Uterus (tissue), 4 donors: ENCODE data around the gene SRRM3. TPM values are rescaled to one million over a fixed set of nuclear protein-coding genes. Genes with fewer than 3 reads are reported as not detected.
"Not testable (repeated sequence)": the region's sequence is repeated elsewhere in the genome, so short reads cannot be mapped to it uniquely, and the experiment has no call there.

ENCODE experiments used
- DNase-seq, 2 donors: peaks; one replicate each; pipeline ENCODE4 v3.0.0-alpha.2; 2019 to 2020
- H3K27ac ChIP-seq, 2 donors: fragments of 200-600 bp; sonication (generic); 1 replicate in 1 of 2; 2 replicates in 1 of 2; pipeline ENCODE4 v1.5.1; 2016 to 2018
- H3K27me3 ChIP-seq, 2 donors: fragments of 200-600 bp; sonication (generic); one replicate each; pipeline ENCODE4 v1.5.1; 2018 to 2019; ENCODE audit warnings: control low read depth in 1 of 2
- H3K36me3 ChIP-seq, 2 donors: fragments of 200-600 bp; sonication (generic); one replicate each; pipeline ENCODE4 v1.5.1; 2019; ENCODE audit warnings: control low read depth in 1 of 2
- H3K4me1 ChIP-seq, 2 donors: fragments of 200-600 bp; sonication (generic); one replicate each; pipeline ENCODE4 v1.5.1; 2018 to 2019; ENCODE audit warnings: control low read depth in 1 of 2
- H3K4me3 ChIP-seq, 2 donors: fragments of 200-600 bp; sonication (generic); 1 replicate in 1 of 2; 2 replicates in 1 of 2; pipeline ENCODE4 v1.5.1; 2018 to 2019; ENCODE audit warnings: mild to moderate bottlenecking in 1 of 2
- H3K9me3 ChIP-seq, 2 donors: fragments of 200-600 bp; sonication (generic); one replicate each; pipeline ENCODE4 v1.5.1; 2019; ENCODE audit warnings: control low read depth in 1 of 2
- POLR2A ChIP-seq, 2 donors: fragments of 450-650 bp; IDR thresholded peaks; one replicate each; pipeline ENCODE4 v1.6.1; 2016; ENCODE audit warnings: antibody characterized with exemption in 2 of 2, mild to moderate bottlenecking in 1 of 2, moderate library complexity in 1 of 2
- intact Hi-C: fragments of 100-400 bp; cut with DNase I; formaldehyde crosslinking; loops from one replicate; pipeline ENCODE4 v1.15.1; 2023; ENCODE audit warnings: low total_unique reads
- total RNA-seq, 4 donors: library from RNA; depleted of rRNA in 3 of 4; stranded (reverse); fragments of >200 nt in 3 of 4; gene quantifications; one replicate each; pipeline versions ENCODE4 v1.1.0 to v1.2.4, GENCODE V29; 2014 to 2023
- TF ChIP-seq, protein P1 (sequence below), 4 experiments: fragments of 200-600 bp in 2 of 4; fragments of 450-650 bp in 2 of 4; sonication (generic) in 2 of 4; IDR thresholded peaks; one replicate each; pipeline ENCODE4 v1.5.1; 2016 to 2019; ENCODE audit warnings: antibody characterized with exemption in 4 of 4, mild to moderate bottlenecking in 2 of 4, moderate library complexity in 1 of 4
- donor health status: DM: yes; HTN: yes; CAD: no.

SRRM3 gene
- total RNA-seq, 4 donors from 2014 or later = 1.3 to 15.9 (median 6.0) TPM

DNA sequence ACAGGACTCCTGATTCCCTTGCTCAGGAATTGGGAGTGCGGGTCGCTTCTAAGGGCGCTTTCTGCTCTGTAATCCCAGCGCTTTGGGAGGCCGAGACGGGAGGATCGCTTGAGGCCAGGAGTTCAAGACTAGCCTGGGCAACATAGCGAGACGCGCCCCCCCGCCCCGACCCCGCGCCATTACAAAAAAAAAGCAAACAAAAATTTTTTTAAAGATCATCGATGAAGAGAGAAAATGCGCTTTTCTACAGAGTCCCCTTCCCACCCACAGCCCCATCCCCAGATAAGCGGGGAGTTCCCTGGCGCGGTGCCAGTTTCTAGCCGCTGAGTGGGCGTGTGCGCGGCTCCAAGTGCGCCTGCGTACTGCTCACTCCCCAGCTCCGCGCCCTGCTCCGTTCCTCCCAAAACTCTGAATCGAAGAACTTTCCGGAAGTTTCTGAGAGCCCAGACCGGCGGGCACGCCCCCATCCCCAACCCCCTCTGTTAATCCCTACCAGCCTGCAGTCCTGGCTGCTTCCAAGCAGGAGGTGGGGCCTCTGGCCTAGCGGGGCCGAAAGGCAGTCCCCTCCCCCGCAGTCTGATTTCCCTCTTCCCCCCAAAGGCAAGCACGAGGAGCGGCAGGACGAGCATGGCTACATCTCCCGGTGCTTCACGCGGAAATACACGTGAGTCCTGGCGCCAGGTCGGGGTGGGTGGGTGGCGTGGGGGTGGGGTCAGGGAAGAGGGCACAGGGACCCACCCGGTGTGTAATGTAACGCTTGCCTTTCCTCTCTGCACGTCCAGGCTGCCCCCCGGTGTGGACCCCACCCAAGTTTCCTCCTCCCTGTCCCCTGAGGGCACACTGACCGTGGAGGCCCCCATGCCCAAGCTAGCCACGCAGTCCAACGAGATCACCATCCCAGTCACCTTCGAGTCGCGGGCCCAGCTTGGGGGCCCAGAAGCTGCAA lies 101.8 kb downstream of the SRRM3 start:
- intact Hi-C loops = no loop called here
- peaks cover 3 to 4% of the 10 kb centered on the region in 2 donors for H3K4me1 ChIP-seq
- TF ChIP-seq, protein P1, sequence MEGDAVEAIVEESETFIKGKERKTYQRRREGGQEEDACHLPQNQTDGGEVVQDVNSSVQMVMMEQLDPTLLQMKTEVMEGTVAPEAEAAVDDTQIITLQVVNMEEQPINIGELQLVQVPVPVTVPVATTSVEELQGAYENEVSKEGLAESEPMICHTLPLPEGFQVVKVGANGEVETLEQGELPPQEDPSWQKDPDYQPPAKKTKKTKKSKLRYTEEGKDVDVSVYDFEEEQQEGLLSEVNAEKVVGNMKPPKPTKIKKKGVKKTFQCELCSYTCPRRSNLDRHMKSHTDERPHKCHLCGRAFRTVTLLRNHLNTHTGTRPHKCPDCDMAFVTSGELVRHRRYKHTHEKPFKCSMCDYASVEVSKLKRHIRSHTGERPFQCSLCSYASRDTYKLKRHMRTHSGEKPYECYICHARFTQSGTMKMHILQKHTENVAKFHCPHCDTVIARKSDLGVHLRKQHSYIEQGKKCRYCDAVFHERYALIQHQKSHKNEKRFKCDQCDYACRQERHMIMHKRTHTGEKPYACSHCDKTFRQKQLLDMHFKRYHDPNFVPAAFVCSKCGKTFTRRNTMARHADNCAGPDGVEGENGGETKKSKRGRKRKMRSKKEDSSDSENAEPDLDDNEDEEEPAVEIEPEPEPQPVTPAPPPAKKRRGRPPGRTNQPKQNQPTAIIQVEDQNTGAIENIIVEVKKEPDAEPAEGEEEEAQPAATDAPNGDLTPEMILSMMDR (IDR thresholded peaks at IDR 0.05) = no peak
- peak; percentile 50 to 83 for TF ChIP-seq POLR2A (IDR thresholded peaks at IDR 0.05)

DNA sequence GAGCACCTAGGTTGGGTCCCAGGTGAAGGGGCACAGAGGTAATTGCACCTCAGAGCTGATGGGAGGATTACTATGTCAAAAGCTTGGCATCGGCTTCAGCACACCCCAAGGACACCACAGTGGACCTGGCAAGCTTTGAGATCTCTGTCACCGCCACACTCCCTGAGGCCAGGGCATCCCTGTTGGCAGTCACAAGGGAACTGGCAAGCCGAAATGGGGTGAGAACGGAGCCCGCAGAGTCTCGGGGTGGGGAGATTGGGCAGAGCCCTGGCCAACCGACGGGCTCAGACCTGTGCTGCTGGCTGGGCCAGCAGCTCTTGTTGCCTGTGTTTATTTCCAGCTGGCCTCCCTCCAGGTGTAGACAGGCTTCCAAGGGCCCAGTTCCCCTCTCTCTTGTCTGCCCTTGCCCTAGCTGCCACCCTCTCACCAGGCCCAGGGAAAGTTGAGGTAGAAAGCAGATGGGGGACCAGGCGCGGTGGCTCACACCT lies 103.2 kb downstream of the SRRM3 start:
- H3K36me3 ChIP-seq = no peaks in the 10 kb centered on the region
- intact Hi-C loops = no loop called here
- H3K9me3 ChIP-seq = no peaks in the 10 kb centered on the region
- DNase-seq = peak; percentile 71 to 74
- peak overlapping the region in 1 of 2 donors; percentile 93 for H3K4me3 ChIP-seq
- H3K27ac ChIP-seq = peak overlapping the region; percentile 100
- TF ChIP-seq, protein P1 (IDR thresholded peaks at IDR 0.05) = no peak
- TF ChIP-seq POLR2A (IDR thresholded peaks at IDR 0.05) = peak in 1 of 2 donors; percentile 14
- no peaks in the 10 kb centered on the region for H3K27me3 ChIP-seq
- H3K4me1 ChIP-seq = peaks cover 3 to 4% of the 10 kb centered on the region in 2 donors

More for the DNA sequence above, 101.8 kb downstream of the SRRM3 start:
- peak overlapping the region; percentile 88 to 93 for H3K4me3 ChIP-seq
- no peaks in the 10 kb centered on the region for H3K27me3 ChIP-seq
- H3K27ac ChIP-seq = peak overlapping the region; percentile 100
- DNase-seq = peak; percentile 87 to 89
- no peaks in the 10 kb centered on the region for H3K9me3 ChIP-seq
- H3K36me3 ChIP-seq = no peaks in the 10 kb centered on the region

DNA sequence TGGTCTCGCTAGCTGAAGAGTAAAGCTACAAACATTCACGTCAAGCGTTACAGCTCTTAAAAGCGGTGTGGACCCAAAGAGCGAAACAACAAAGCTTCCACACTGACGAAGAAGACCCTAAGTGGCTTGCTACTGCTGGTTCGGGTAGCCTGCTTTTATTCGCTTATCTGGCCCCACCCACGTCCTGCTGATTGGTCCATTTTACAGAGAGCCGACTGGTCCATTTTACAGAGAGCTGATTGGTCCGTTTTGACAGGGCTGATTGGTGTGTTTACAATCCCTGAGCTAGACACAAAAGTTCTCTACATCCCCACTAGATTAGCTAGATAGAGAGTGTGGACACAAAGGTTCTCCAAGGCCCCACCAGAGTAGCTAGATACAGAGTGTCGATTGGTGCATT lies 107.2 kb downstream of the SRRM3 start:
- H3K27ac ChIP-seq, intact Hi-C loops, H3K27me3 ChIP-seq, DNase-seq, H3K9me3 ChIP-seq, H3K36me3 ChIP-seq, H3K4me3 ChIP-seq, H3K4me1 ChIP-seq: not testable (repeated sequence)

DNA sequence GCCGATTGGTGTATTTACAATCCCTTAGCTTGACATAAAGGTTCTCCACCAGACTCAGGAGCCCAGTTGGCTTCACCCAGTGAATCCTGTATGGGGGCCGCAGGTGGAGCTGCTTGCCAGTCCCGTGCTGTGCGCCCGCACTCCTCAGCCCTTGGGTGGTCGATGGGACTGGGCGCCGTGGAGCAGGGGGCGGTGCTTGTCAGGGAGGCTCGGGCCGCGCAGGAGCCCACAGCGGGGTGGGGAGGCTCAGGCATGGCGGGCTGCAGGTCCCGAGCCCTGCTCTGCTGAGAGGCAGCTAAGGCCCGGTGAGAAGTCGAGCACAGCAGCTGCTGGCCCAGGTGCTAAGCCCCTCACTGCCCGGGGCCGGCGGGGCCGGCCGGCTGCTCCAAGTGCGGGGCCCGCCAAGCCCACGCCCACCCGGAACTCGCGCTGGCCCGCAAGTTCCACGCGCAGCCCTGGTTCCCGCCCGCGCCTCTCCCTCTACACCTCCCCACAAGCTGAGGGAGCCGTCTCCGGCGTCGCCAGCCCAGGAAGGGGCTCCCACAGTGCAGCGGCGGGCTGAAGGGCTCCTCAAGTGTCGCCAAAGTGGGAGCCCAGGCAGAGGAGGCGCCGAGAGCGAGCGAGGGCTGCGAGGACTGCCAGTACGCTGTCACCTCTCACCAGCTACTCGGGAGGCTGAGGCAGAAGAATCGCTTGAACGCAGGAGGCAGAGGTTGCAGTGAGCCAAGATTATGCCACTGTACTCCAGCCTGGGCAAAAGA lies 107.8 kb downstream of the SRRM3 start:
- H3K36me3 ChIP-seq, H3K27ac ChIP-seq, H3K4me3 ChIP-seq, intact Hi-C loops, H3K9me3 ChIP-seq, H3K4me1 ChIP-seq, H3K27me3 ChIP-seq, DNase-seq: not testable (repeated sequence)

DNA sequence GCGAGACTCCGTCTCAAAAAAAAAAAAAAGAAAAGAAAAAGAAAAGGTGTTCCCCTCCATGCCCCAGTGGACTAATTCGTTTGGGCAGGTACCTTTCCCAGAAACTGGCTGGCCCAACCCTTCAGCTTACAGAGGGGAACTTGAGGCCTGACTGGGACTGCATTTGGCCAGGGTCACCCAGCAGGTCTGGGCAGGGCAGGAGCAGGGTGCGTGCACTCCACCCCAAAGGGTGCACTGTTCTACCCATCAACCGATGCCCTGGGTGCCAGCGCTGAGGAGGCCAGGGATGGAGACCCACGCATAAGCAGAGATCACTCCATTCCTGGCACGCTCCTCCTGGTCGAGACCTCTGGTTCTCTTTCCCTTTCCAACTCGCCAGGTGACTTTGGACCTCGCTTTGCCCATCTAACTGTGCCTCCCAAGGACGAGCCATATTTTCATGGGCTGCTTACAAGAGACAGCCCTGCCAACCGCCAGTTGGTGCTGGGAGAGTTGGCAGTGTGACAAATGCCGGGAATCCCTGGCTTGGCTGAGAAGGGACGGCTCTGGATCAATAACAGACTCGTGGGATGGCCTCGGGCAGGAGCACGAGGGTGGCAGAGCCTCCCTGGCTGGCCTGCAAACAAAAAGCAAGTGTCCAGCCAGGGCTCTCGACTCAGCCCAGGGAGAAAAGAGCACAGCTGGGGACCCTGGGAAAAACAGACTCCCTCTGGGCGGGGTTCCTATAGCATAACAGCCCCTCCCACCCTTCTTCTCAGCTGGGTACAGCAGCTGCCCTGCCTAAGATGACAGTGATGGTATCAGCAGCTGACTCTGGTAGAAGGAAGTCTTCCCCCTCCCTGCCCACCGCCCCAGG lies 108.6 kb downstream of the SRRM3 start:
- no peaks in the 10 kb centered on the region for H3K9me3 ChIP-seq
- H3K27me3 ChIP-seq = no peaks in the 10 kb centered on the region
- intact Hi-C loops = no loop called here
- TF ChIP-seq POLR2A (IDR thresholded peaks at IDR 0.05) = no peak
- TF ChIP-seq, protein P1 (IDR thresholded peaks at IDR 0.05) = no peak
- DNase-seq = peak in 1 of 2 donors; percentile 25
- no peak overlapping the region for H3K4me3 ChIP-seq
- peaks cover 0 to 4% of the 10 kb centered on the region in 2 donors for H3K4me1 ChIP-seq
- H3K27ac ChIP-seq = peak overlapping the region; percentile 35 to 63
- H3K36me3 ChIP-seq = no peaks in the 10 kb centered on the region

DNA sequence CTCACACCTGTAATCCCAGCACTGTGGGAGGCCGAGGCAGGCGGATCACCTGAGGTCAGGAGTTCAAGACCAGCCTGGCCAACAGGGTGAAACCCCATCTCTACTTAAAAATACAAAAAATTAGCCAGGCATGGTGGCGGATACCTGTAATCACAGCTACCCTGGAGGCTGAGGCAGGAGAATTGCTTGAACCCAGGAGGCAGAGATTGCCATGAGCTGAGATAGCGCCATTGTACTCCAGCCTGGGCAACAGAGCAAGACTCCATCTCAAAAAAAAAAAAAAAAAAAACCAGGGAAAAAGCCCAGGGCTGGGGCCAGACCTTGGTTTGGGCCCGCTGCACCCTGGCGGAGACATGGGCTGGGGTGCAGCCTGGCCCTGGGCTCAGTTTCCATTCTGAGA lies 110.1 kb downstream of the SRRM3 start:
- H3K36me3 ChIP-seq, H3K4me3 ChIP-seq, H3K9me3 ChIP-seq, DNase-seq, H3K27ac ChIP-seq, intact Hi-C loops, H3K4me1 ChIP-seq, H3K27me3 ChIP-seq: not testable (repeated sequence)
